A673 (cell line): ENCODE measurements around the gene PLB1.

Experiments
- CTCF ChIP-seq: fragments of 300-800, 200-600 bp; sonication (generic); conservative IDR thresholded peaks from 2 replicates; pipeline ENCODE4 v1.5.1; 2017; ENCODE audit warnings: low read depth, mild to moderate bottlenecking, antibody characterized with exemption, low read length, moderate library complexity, mixed read lengths
- EZH2 ChIP-seq: fragments of 200-600 bp; sonication (generic); IDR thresholded peaks from 2 replicates; pipeline ENCODE4 v1.6.1; 2017; ENCODE audit warnings: borderline replicate concordance, low read depth, mild to moderate bottlenecking, mixed read lengths, antibody characterized with exemption, low read length; ENCODE audit not compliant: poor library complexity, severe bottlenecking

- no peak for TF ChIP-seq EZH2
- TF ChIP-seq CTCF, result no peak
These were observed 96.0 kb downstream of the PLB1 start for GRCh38 chr2:28591711-28592335.
